ENCODE measurements around the gene NR2E3.

DNA sequence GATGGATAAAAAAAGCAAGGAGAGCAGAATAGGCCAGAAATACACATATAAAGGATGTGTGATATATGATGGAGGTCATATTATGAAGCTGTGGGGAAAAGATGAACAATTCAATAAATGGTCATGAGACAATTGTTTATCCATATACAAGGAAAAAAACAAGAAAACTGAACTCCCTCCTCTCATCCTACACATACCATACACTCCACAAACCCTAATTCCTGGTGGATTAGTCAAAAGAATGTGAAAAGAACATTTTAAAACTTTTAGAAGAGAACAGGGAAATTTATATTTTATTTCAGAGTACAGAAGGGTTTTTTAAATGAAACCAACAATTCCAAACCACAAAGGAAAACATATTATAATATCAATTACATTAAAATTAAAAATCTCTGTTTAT, 34.5 kb upstream of the NR2E3 start:
- no peak for TF ChIP-seq EP300 (IDR thresholded peaks at IDR 0.05; ENCODE audit: borderline replicate concordance)
- TF ChIP-seq, protein P1, sequence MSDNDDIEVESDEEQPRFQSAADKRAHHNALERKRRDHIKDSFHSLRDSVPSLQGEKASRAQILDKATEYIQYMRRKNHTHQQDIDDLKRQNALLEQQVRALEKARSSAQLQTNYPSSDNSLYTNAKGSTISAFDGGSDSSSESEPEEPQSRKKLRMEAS (IDR thresholded peaks at IDR 0.05), result no peak
- TF ChIP-seq FOXM1 (IDR thresholded peaks at IDR 0.05; ENCODE audit: borderline replicate concordance, low read depth), result no peak
- no peak for TF ChIP-seq TAF1 (IDR thresholded peaks at IDR 0.05; ENCODE audit: low read depth)
- TF ChIP-seq CEBPB (IDR thresholded peaks at IDR 0.05), result no peak
- TF ChIP-seq RAD21 (IDR thresholded peaks at IDR 0.05; ENCODE audit: low read depth), result no peak
- no peak for TF ChIP-seq CREB1 (IDR thresholded peaks at IDR 0.05; ENCODE audit: low read depth)
- no peak for TF ChIP-seq EGR1 (IDR thresholded peaks at IDR 0.05)
- TF ChIP-seq, protein P2, sequence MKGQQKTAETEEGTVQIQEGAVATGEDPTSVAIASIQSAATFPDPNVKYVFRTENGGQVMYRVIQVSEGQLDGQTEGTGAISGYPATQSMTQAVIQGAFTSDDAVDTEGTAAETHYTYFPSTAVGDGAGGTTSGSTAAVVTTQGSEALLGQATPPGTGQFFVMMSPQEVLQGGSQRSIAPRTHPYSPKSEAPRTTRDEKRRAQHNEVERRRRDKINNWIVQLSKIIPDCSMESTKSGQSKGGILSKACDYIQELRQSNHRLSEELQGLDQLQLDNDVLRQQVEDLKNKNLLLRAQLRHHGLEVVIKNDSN (IDR thresholded peaks at IDR 0.05), result no peak
- TF ChIP-seq, protein P3, sequence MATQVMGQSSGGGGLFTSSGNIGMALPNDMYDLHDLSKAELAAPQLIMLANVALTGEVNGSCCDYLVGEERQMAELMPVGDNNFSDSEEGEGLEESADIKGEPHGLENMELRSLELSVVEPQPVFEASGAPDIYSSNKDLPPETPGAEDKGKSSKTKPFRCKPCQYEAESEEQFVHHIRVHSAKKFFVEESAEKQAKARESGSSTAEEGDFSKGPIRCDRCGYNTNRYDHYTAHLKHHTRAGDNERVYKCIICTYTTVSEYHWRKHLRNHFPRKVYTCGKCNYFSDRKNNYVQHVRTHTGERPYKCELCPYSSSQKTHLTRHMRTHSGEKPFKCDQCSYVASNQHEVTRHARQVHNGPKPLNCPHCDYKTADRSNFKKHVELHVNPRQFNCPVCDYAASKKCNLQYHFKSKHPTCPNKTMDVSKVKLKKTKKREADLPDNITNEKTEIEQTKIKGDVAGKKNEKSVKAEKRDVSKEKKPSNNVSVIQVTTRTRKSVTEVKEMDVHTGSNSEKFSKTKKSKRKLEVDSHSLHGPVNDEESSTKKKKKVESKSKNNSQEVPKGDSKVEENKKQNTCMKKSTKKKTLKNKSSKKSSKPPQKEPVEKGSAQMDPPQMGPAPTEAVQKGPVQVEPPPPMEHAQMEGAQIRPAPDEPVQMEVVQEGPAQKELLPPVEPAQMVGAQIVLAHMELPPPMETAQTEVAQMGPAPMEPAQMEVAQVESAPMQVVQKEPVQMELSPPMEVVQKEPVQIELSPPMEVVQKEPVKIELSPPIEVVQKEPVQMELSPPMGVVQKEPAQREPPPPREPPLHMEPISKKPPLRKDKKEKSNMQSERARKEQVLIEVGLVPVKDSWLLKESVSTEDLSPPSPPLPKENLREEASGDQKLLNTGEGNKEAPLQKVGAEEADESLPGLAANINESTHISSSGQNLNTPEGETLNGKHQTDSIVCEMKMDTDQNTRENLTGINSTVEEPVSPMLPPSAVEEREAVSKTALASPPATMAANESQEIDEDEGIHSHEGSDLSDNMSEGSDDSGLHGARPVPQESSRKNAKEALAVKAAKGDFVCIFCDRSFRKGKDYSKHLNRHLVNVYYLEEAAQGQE (IDR thresholded peaks at IDR 0.05; ENCODE audit: low read depth), result no peak
- TF ChIP-seq NFIC (IDR thresholded peaks at IDR 0.05), result no peak
- no peak for TF ChIP-seq TEAD4 (IDR thresholded peaks at IDR 0.05)
- TF ChIP-seq ZBTB7A (IDR thresholded peaks at IDR 0.05; ENCODE audit: low read depth), result no peak
- no peak for TF ChIP-seq TCF12 (IDR thresholded peaks at IDR 0.05; ENCODE audit: low read depth)
